Fibroblast of the aortic adventitia (primary cell): ENCODE results near the gene XAB2. TPM values are rescaled to one million over a fixed set of nuclear protein-coding genes. Genes with fewer than 3 reads are reported as not detected.

Source experiments
- DNase-seq: peaks from one replicate; pipeline ENCODE4 v3.0.0-alpha.2; 2010; ENCODE audit warnings: low read depth
- H3K4me3 ChIP-seq: 2 replicates; pipeline ENCODE4 v1.5.1; 2011; ENCODE audit warnings: low read depth, mild to moderate bottlenecking, control low read depth, low read length, moderate library complexity
- CTCF ChIP-seq: IDR thresholded peaks from 2 replicates; pipeline ENCODE4 v1.5.1; 2011; ENCODE audit warnings: mild to moderate bottlenecking, low read length, control low read depth, inconsistent platforms; ENCODE audit not compliant: insufficient read depth
- total RNA-seq: library from RNA; depleted of rRNA; stranded (reverse); fragments of >200 nt; gene quantifications from 2 replicates; pipeline ENCODE4 v1.2.3, GENCODE V29; 2012; ENCODE audit warnings: low replicate concordance

XAB2 gene
- total RNA-seq, 1 donor: 30.5 TPM

- TF ChIP-seq CTCF: no peak
- DNase-seq: no peak
- no peak overlapping the region for H3K4me3 ChIP-seq
Measured at GRCh38 chr19:7624810-7625209, 4.5 kb downstream of the XAB2 start.

GRCh38 chr19:7623725-7624603 is 5.4 kb downstream of the XAB2 start:
- no peak for TF ChIP-seq CTCF
- no peak overlapping the region for H3K4me3 ChIP-seq
- DNase-seq: no peak

- TF ChIP-seq CTCF: no peak
- no peak overlapping the region for H3K4me3 ChIP-seq
- no peak for DNase-seq
Measured at GRCh38 chr19:7622933-7623685, 6.2 kb downstream of the XAB2 start.

GRCh38 chr19:7620442-7621412 is 8.6 kb downstream of the XAB2 start:
- TF ChIP-seq CTCF: no peak
- no peak for DNase-seq
- H3K4me3 ChIP-seq: no peak overlapping the region

GRCh38 chr19:7619671-7620441 is 9.5 kb downstream of the XAB2 start:
- no peak for TF ChIP-seq CTCF
- H3K4me3 ChIP-seq: no peak overlapping the region
- no peak for DNase-seq
